ENCODE results near the gene ALG10B. TPM values are rescaled to one million over a fixed set of nuclear protein-coding genes. Genes with fewer than 3 reads are reported as not detected.
A peak's percentile ranks its signal among the peaks of the same experiment; 100 is the strongest.
"Not testable (repeated sequence)": the region's sequence is repeated elsewhere in the genome, so short reads cannot be mapped to it uniquely, and the experiment has no call there.

ALG10B gene
- total RNA-seq, 2 donors from 2014 or later: 6.9 to 8.4 TPM

GRCh38 chr12:38342444-38342843, 25.9 kb downstream of the ALG10B start:
- no peak overlapping the region for H3K4me3 Mint-ChIP-seq
- H3K27ac Mint-ChIP-seq: no peak overlapping the region
- no peaks in the 10 kb centered on the region for H3K9me3 ChIP-seq (ENCODE audit: control insufficient read depth, low read length, poor library complexity, severe bottlenecking)
- no peak for ATAC-seq
- no peak for DNase-seq
- peaks cover 17% of the 10 kb centered on the region for H3K27me3 Mint-ChIP-seq
- no peaks in the 10 kb centered on the region for H3K36me3 Mint-ChIP-seq (ENCODE audit: low read depth)
- H3K4me1 Mint-ChIP-seq: no peaks in the 10 kb centered on the region

GRCh38 chr12:38343256-38343655, 26.7 kb downstream of the ALG10B start:
- not testable (repeated sequence) for H3K27ac Mint-ChIP-seq; DNase-seq; H3K36me3 Mint-ChIP-seq (ENCODE audit: low read depth); H3K9me3 ChIP-seq (ENCODE audit: control insufficient read depth, low read length, poor library complexity, severe bottlenecking); H3K4me3 Mint-ChIP-seq; H3K4me1 Mint-ChIP-seq; ATAC-seq
- H3K27me3 Mint-ChIP-seq: peaks cover 17% of the 10 kb centered on the region

GRCh38 chr12:38343916-38344315, 27.3 kb downstream of the ALG10B start:
- DNase-seq; H3K27ac Mint-ChIP-seq; H3K4me1 Mint-ChIP-seq; H3K9me3 ChIP-seq (ENCODE audit: control insufficient read depth, low read length, poor library complexity, severe bottlenecking); H3K36me3 Mint-ChIP-seq (ENCODE audit: low read depth); H3K4me3 Mint-ChIP-seq; ATAC-seq: not testable (repeated sequence)
- peaks cover 17% of the 10 kb centered on the region for H3K27me3 Mint-ChIP-seq

GRCh38 chr12:38350342-38351174, 34.0 kb downstream of the ALG10B start:
- ATAC-seq: peak; percentile 36
- no peak for DNase-seq
- Mint-ChIP-seq H3K4me3 (no peak overlapping the region), H3K36me3 (ENCODE audit: low read depth) (no peaks in the 10 kb centered on the region), H3K27me3 (no peaks in the 10 kb centered on the region), H3K4me1 (no peaks in the 10 kb centered on the region), H3K27ac (no peak overlapping the region)
- H3K9me3 ChIP-seq (ENCODE audit: control insufficient read depth, low read length, poor library complexity, severe bottlenecking): no peaks in the 10 kb centered on the region

GRCh38 chr12:38351175-38351508, 34.6 kb downstream of the ALG10B start:
- not testable (repeated sequence) for ATAC-seq; H3K36me3 Mint-ChIP-seq (ENCODE audit: low read depth); H3K9me3 ChIP-seq (ENCODE audit: control insufficient read depth, low read length, poor library complexity, severe bottlenecking); H3K4me1 Mint-ChIP-seq; H3K27ac Mint-ChIP-seq; DNase-seq; H3K4me3 Mint-ChIP-seq; H3K27me3 Mint-ChIP-seq

GRCh38 chr12:38367506-38367905, 50.9 kb downstream of the ALG10B start:
- Mint-ChIP-seq H3K27me3 (no peaks in the 10 kb centered on the region), H3K36me3 (ENCODE audit: low read depth) (peaks cover 3% of the 10 kb centered on the region), H3K4me1 (no peaks in the 10 kb centered on the region), H3K4me3 (no peak overlapping the region), H3K27ac (no peak overlapping the region)
- DNase-seq: no peak
- ATAC-seq: no peak
- H3K9me3 ChIP-seq (ENCODE audit: control insufficient read depth, low read length, poor library complexity, severe bottlenecking): no peaks in the 10 kb centered on the region

- ATAC-seq (no peak), DNase-seq (no peak)
- Mint-ChIP-seq H3K4me1 (no peaks in the 10 kb centered on the region), H3K36me3 (ENCODE audit: low read depth) (no peaks in the 10 kb centered on the region), H3K4me3 (no peak overlapping the region), H3K27ac (no peak overlapping the region), H3K27me3 (no peaks in the 10 kb centered on the region)
- no peaks in the 10 kb centered on the region for H3K9me3 ChIP-seq (ENCODE audit: control insufficient read depth, low read length, poor library complexity, severe bottlenecking)
Observed at GRCh38 chr12:38370311-38370710, 53.7 kb downstream of the ALG10B start.

- no peak for DNase-seq
- ATAC-seq: no peak
- no peaks in the 10 kb centered on the region for H3K9me3 ChIP-seq (ENCODE audit: control insufficient read depth, low read length, poor library complexity, severe bottlenecking)
- no peaks in the 10 kb centered on the region for H3K27me3 Mint-ChIP-seq
- H3K4me1 Mint-ChIP-seq: no peaks in the 10 kb centered on the region
- no peak overlapping the region for H3K27ac Mint-ChIP-seq
- no peak overlapping the region for H3K4me3 Mint-ChIP-seq
- H3K36me3 Mint-ChIP-seq (ENCODE audit: low read depth): no peaks in the 10 kb centered on the region
Observed at GRCh38 chr12:38373784-38374183, 57.2 kb downstream of the ALG10B start.

- H3K4me3 Mint-ChIP-seq: no peak overlapping the region
- ATAC-seq (no peak), DNase-seq (no peak)
- no peaks in the 10 kb centered on the region for H3K4me1 Mint-ChIP-seq
- H3K9me3 ChIP-seq (ENCODE audit: control insufficient read depth, low read length, poor library complexity, severe bottlenecking): no peaks in the 10 kb centered on the region
- no peaks in the 10 kb centered on the region for H3K27me3 Mint-ChIP-seq
- H3K36me3 Mint-ChIP-seq (ENCODE audit: low read depth): no peaks in the 10 kb centered on the region
- H3K27ac Mint-ChIP-seq: no peak overlapping the region
Observed at GRCh38 chr12:38374751-38375150, 58.2 kb downstream of the ALG10B start.

All from T-helper 17 cell (primary cell).